Natural killer cell treated with Interleukin-12 subunit alpha and Interleukin-12 subunit beta and Interleukin-15 and Interleukin-18, amount 100 ng/mL, for 72 hours (primary cell): ENCODE measurements around the gene HMGXB3. TPM values are rescaled to one million over a fixed set of nuclear protein-coding genes. Genes with fewer than 3 reads are reported as not detected.
A peak's percentile ranks its signal among the peaks of the same experiment; 100 is the strongest.

Source experiments
- ATAC-seq, 2 donors: fragments of 150-1000 bp; cut with Tn5 transposase in 1 of 2; sonication (Bioruptor Pico), chemical (Tn5 transposase) in 1 of 2; 2 replicates each; pipeline ENCODE4 v1.10.0; 2021
- DNase-seq: peaks from one replicate; pipeline ENCODE4 v3.0.0; 2022; ENCODE audit warnings: low spot score
- H3K27ac Mint-ChIP-seq, 2 donors: 1 replicate in 1 of 2; 2 replicates in 1 of 2; pipeline ENCODE4 v1.8.0; 2022; ENCODE audit warnings: mixed read lengths in 2 of 2, mild to moderate bottlenecking in 1 of 2, moderate library complexity in 1 of 2
- H3K27me3 Mint-ChIP-seq, 2 donors: 1 replicate in 1 of 2; 2 replicates in 1 of 2; pipeline ENCODE4 v1.8.0; 2022; ENCODE audit warnings: mixed read lengths in 2 of 2
- H3K36me3 Mint-ChIP-seq: one replicate; pipeline ENCODE4 v1.8.0; 2022; ENCODE audit warnings: mixed read lengths
- H3K4me1 Mint-ChIP-seq, 2 donors: 1 replicate in 1 of 2; 2 replicates in 1 of 2; pipeline ENCODE4 v1.8.0; 2022; ENCODE audit warnings: low read depth in 2 of 2, mixed read lengths in 2 of 2, mild to moderate bottlenecking in 1 of 2
- H3K4me3 Mint-ChIP-seq: one replicate; pipeline ENCODE4 v1.8.0; 2022; ENCODE audit warnings: mixed read lengths
- H3K9me3 Mint-ChIP-seq: 2 replicates; pipeline ENCODE4 v1.8.0; 2022; ENCODE audit warnings: mixed read lengths
- total RNA-seq, 2 donors: library from RNA; stranded (reverse); gene quantifications; one replicate each; pipeline ENCODE4 v1.2.3, GENCODE V29; 2022

The HMGXB3 gene
- total RNA-seq, 2 donors from 2014 or later: 47.5 to 76.7 TPM

DNA sequence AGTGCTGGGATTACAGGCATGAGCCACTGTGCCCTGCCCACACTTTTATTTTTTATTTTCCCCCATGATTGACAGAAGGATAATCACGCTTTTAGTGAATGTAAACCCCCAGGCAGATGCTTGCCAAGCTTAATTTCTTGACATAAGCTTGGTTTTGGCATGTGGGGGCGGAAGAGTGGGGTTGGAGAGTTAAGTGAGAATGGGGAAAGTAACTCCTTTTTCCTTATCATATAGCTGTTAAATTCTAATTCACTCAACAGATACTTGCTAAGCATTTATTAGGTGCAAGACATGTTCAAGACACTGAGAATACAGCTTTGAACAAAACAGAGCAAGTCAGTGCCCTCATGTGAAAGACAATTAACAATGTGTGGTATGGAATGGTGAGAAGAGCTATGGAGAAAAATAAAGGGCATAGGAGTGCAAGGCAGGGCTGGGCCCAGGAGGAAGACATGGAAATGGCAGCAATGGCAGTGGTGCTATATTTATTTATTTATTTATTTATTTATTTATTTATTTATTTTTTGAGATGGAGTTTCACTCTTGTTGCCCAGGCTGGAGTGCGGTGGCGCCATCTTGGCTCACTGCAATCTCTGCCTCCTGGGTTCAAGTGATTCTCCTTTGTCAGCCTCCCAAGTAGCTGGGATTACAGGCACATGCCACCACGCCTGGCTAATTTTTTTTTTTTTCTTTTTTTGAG lies 37.8 kb upstream of the HMGXB3 start:
- Mint-ChIP-seq H3K36me3 (peaks cover 6% of the 10 kb centered on the region), H3K4me3 (no peak overlapping the region), H3K27ac (no peak overlapping the region), H3K9me3 (no peaks in the 10 kb centered on the region), H3K4me1 (peaks cover 34% of the 10 kb centered on the region in 2 donors), H3K27me3 (no peaks in the 10 kb centered on the region)
- DNase-seq (no peak), ATAC-seq (no peak)

- no peak for DNase-seq
- ATAC-seq: no peak
- H3K4me1 Mint-ChIP-seq: peaks cover 34% of the 10 kb centered on the region in 2 donors
- H3K27ac Mint-ChIP-seq: no peak overlapping the region
- no peaks in the 10 kb centered on the region for H3K27me3 Mint-ChIP-seq
- H3K4me3 Mint-ChIP-seq: no peak overlapping the region
- H3K36me3 Mint-ChIP-seq: peaks cover 6% of the 10 kb centered on the region
- no peaks in the 10 kb centered on the region for H3K9me3 Mint-ChIP-seq
Measured at GRCh38 chr5:149963729-149964128, 36.8 kb upstream of the HMGXB3 start.

GRCh38 chr5:149966946-149967345 lies 33.6 kb upstream of the HMGXB3 start:
- H3K4me1 Mint-ChIP-seq: peaks cover 15 to 16% of the 10 kb centered on the region in 2 donors
- no peak overlapping the region for H3K27ac Mint-ChIP-seq
- H3K36me3 Mint-ChIP-seq: peaks cover 6% of the 10 kb centered on the region
- no peaks in the 10 kb centered on the region for H3K27me3 Mint-ChIP-seq
- no peak for ATAC-seq
- H3K9me3 Mint-ChIP-seq: no peaks in the 10 kb centered on the region
- DNase-seq: no peak
- no peak overlapping the region for H3K4me3 Mint-ChIP-seq

DNA sequence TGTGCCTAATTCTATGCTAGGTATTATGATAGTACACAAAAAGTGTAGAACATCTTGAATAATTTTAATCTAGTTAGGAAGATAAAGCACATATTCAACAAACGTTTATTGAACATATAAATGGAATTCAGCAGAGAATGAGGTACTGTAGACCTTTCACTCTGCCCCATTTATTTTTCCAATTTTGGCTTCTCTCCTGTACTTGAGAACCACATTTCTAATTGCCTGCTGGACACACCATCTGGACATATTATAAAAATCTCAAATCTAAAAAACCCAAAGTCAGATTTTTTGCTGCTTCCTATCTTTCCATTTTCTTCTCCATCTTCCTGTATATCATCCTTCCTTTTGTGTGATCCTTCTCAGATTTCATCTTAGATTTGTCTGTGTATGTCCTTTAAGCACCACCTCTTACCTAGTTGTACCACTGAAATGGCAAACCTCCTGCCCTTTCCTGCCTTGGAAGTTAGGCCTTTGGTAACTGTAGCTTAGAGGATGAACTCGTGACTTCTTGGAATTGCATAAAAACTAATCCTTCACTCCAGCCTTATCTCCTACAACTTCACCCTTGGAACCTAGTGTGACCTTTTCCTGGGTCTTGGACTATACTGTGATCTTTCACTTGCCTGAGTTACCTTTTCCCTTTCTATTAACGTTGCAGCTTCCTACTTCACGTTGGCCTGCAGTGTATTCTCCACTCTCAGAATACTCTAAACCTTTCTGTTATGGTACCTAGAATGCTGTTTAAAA lies 31.2 kb upstream of the HMGXB3 start:
- H3K27me3 Mint-ChIP-seq: no peaks in the 10 kb centered on the region
- no peak overlapping the region for H3K27ac Mint-ChIP-seq
- no peaks in the 10 kb centered on the region for H3K9me3 Mint-ChIP-seq
- H3K36me3 Mint-ChIP-seq: no peaks in the 10 kb centered on the region
- no peak for ATAC-seq
- no peak for DNase-seq
- H3K4me1 Mint-ChIP-seq: peaks cover 5 to 6% of the 10 kb centered on the region in 2 donors
- H3K4me3 Mint-ChIP-seq: no peak overlapping the region

DNA sequence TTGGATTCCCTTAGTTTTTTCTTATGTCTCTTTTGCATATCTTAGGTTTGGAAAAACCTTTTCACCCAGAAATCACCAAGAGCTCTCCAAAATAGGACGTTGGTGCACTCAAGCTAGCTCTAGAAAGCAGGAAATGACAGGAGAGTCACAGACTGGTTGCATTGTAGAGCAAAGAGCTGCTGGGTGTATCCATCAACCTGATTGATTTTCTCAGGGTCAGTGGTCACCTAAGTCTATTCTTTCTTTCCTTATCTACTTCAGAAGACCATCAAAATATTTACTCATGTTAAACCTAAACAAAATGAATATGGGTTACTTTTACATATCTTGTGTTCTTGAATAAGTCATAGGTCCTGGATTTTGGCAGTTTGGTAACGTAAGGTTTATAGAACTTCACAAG lies 25.1 kb upstream of the HMGXB3 start:
- peaks cover 4 to 6% of the 10 kb centered on the region in 2 donors for H3K4me1 Mint-ChIP-seq
- H3K9me3 Mint-ChIP-seq: no peaks in the 10 kb centered on the region
- no peak for DNase-seq
- no peak overlapping the region for H3K27ac Mint-ChIP-seq
- H3K4me3 Mint-ChIP-seq: no peak overlapping the region
- peaks cover 6% of the 10 kb centered on the region for H3K36me3 Mint-ChIP-seq
- no peak for ATAC-seq
- H3K27me3 Mint-ChIP-seq: no peaks in the 10 kb centered on the region

- ATAC-seq (no peak), DNase-seq (no peak)
- peaks cover 4 to 6% of the 10 kb centered on the region in 2 donors for H3K4me1 Mint-ChIP-seq
- H3K27ac Mint-ChIP-seq: no peak overlapping the region
- H3K9me3 Mint-ChIP-seq: no peaks in the 10 kb centered on the region
- H3K36me3 Mint-ChIP-seq: peaks cover 17% of the 10 kb centered on the region
- no peak overlapping the region for H3K4me3 Mint-ChIP-seq
- no peaks in the 10 kb centered on the region for H3K27me3 Mint-ChIP-seq
Measured at GRCh38 chr5:149979896-149980295, 20.6 kb upstream of the HMGXB3 start.

DNA sequence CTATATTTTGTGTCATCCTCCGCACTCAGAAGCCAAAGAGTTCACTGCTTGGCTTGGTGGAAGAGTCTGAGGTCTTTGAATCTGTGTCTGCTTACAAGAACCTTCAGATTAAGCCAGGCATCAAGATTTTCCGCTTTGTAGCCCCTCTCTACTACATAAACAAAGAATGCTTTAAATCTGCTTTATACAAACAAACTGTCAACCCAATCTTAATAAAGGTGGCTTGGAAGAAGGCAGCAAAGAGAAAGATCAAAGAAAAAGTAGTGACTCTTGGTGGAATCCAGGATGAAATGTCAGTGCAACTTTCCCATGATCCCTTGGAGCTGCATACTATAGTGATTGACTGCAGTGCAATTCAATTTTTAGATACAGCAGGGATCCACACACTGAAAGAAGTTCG lies 19.3 kb upstream of the HMGXB3 start:
- DNase-seq: no peak
- no peak for ATAC-seq
- Mint-ChIP-seq H3K4me3 (no peak overlapping the region), H3K36me3 (peaks cover 14% of the 10 kb centered on the region), H3K4me1 (peaks cover 0 to 4% of the 10 kb centered on the region in 2 donors), H3K27me3 (no peaks in the 10 kb centered on the region), H3K9me3 (no peaks in the 10 kb centered on the region), H3K27ac (no peak overlapping the region)

- no peaks in the 10 kb centered on the region for H3K9me3 Mint-ChIP-seq
- no peak overlapping the region for H3K27ac Mint-ChIP-seq
- peaks cover 14% of the 10 kb centered on the region for H3K36me3 Mint-ChIP-seq
- DNase-seq: no peak
- no peak overlapping the region for H3K4me3 Mint-ChIP-seq
- H3K4me1 Mint-ChIP-seq: no peaks in the 10 kb centered on the region
- ATAC-seq: no peak
- no peaks in the 10 kb centered on the region for H3K27me3 Mint-ChIP-seq
Measured at GRCh38 chr5:149982505-149982904, 18.0 kb upstream of the HMGXB3 start.

DNA sequence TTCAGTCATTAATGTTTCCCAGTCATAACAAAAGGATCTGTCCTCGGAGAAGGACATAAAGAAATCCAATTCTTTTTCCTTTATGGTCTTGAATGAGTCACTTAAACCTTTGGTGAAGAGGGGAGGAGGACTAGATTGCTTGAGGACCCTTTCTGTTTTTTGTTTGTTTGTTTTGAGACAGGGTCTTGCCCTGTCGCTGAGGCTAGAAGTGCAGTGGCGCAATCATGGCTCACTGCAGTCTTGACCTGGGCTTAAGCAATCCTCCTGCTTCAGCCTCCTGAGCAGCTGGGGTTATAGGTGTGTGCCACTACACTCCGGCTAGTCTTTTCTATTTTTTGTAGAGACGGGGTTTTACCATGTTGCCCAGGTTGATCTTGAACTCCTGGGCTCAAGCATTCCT lies 12.4 kb upstream of the HMGXB3 start:
- Mint-ChIP-seq H3K27ac (no peak overlapping the region), H3K4me3 (no peak overlapping the region), H3K36me3 (no peaks in the 10 kb centered on the region), H3K27me3 (no peaks in the 10 kb centered on the region), H3K9me3 (no peaks in the 10 kb centered on the region), H3K4me1 (peaks cover 0 to 3% of the 10 kb centered on the region in 2 donors)
- ATAC-seq (no peak), DNase-seq (no peak)

GRCh38 chr5:149990518-149991376 lies 9.8 kb upstream of the HMGXB3 start:
- peak; percentile 78 to 83 for ATAC-seq
- peaks cover 0 to 3% of the 10 kb centered on the region in 2 donors for H3K4me1 Mint-ChIP-seq

DNA sequence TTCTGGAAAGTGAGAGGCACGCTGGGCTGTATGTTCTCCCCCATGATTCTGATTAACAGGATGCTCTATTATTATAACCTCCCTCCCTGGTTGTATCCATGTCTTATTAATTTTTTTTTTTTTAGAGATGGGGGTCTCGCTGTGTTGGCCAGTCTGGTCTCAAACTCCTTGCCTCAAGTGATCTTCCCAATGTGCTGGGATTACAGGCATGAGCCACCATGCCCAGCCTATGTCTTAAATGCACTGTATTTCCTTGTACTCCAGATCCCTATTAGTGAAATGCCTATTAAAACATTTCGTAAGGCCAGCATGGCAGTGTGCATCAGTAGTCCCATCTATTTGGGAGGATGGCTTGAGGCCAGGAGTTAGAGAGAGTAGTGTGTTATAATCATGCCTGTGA lies 7.1 kb upstream of the HMGXB3 start:
- Mint-ChIP-seq H3K27me3 (no peaks in the 10 kb centered on the region), H3K4me1 (peaks cover under 1 to 3% of the 10 kb centered on the region in 2 donors), H3K27ac (no peak overlapping the region), H3K4me3 (no peak overlapping the region), H3K36me3 (no peaks in the 10 kb centered on the region), H3K9me3 (no peaks in the 10 kb centered on the region)
- DNase-seq (no peak), ATAC-seq (no peak)

More at GRCh38 chr5:149990518-149991376, 9.8 kb upstream of the HMGXB3 start:
- no peaks in the 10 kb centered on the region for H3K9me3 Mint-ChIP-seq
- no peak overlapping the region for H3K4me3 Mint-ChIP-seq
- H3K36me3 Mint-ChIP-seq: no peaks in the 10 kb centered on the region
- peak; percentile 69 for DNase-seq
- no peaks in the 10 kb centered on the region for H3K27me3 Mint-ChIP-seq
- no peak overlapping the region for H3K27ac Mint-ChIP-seq

DNA sequence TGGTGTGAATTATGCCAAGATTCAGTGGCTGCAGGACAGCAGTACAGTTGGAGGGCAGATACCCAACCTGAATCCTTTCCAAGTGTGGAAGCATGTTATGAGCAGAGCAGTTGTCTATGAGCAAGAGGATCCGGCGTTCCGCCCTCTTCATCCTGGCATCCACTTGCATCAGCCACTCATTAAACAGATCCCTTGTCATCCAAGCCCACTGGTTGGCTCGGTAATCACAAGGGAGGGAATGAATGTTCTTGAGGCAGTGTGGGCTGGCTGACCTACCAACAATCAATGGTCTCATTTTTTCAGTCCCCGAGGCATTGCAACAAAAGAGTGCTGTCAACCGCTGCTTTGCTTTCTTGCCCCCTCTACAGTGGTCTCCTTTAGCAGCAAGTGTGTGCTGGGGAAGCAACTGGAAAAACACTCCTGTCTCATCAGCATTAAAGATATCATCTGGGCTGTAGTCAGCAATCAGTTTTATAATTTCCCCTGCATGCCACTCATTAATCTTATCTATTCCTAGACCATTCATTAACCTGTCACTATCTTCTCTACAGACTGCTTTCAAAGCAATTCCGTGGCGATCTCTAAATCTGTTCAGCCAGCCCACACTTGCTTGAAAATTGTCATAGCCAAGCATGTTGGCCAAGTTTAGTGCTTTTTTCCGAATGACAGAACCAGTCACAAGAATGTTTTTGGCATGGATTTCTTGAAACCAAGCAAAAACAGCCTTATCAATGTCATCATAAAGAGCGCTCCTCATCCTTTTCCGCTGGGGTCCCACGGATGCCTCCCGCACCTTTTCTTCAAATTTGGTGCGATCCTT lies 4.9 kb upstream of the HMGXB3 start:
- H3K9me3 Mint-ChIP-seq: no peaks in the 10 kb centered on the region
- peaks cover 17 to 19% of the 10 kb centered on the region in 2 donors for H3K4me1 Mint-ChIP-seq
- no peaks in the 10 kb centered on the region for H3K36me3 Mint-ChIP-seq
- no peaks in the 10 kb centered on the region for H3K27me3 Mint-ChIP-seq
- H3K27ac Mint-ChIP-seq: no peak overlapping the region
- ATAC-seq (no peak), DNase-seq (no peak)
- no peak overlapping the region for H3K4me3 Mint-ChIP-seq

DNA sequence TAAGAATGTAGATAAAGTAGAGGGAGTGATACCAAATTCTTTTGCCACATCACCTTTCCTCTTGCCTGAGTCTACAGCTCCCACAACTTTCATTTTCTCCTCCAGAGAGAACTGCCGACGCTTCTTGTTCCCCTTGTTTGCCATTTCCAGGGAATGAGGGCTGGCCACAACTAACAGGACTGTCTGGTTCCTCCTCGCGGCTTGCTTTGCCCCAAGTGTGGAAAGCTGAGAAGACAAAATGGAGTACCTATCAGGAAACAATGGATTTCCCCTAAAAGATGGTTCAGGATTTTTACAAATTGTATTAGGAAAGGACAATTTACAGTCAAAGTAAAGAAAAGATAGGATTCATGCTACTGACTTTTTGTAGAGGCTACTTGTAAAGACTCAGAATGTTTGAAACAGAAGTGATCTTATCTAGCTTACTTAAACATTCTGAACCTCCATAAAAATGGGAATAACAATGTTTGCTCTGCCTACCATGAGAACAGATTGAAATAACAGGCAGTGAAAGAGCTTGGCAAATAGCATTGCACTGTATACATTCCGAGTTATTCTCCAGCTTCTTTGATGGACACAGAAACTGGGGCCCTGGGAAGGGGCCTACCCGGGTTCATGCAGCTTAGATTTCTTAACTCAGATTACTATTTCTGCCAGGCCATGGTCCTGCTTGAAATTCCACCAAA lies 4.2 kb upstream of the HMGXB3 start:
- no peaks in the 10 kb centered on the region for H3K9me3 Mint-ChIP-seq
- H3K36me3 Mint-ChIP-seq: no peaks in the 10 kb centered on the region
- DNase-seq: no peak
- ATAC-seq: no peak
- peaks cover 15 to 19% of the 10 kb centered on the region in 2 donors for H3K4me1 Mint-ChIP-seq
- H3K27ac Mint-ChIP-seq: no peak overlapping the region
- no peak overlapping the region for H3K4me3 Mint-ChIP-seq
- no peaks in the 10 kb centered on the region for H3K27me3 Mint-ChIP-seq
